Activated naive CD8-positive, alpha-beta T cell treated with anti-CD3 and anti-CD28 coated beads, Interleukin-2, amount 10 ng/mL, durations not matched to agents 7 days and 5 days (primary cell): ENCODE measurements around the gene CYP3A5. TPM values are rescaled to one million over a fixed set of nuclear protein-coding genes. Genes with fewer than 3 reads are reported as not detected.
"Not testable (repeated sequence)": the region's sequence is repeated elsewhere in the genome, so short reads cannot be mapped to it uniquely, and the experiment has no call there.

Experiments
- ATAC-seq: fragments of 150-1000 bp; cut with Tn5 transposase; one replicate; pipeline ENCODE4 v1.10.0; 2021; ENCODE audit warnings: low read depth, moderate library complexity
- POLR2A ChIA-PET: fragments of 350-600 bp; sonication (Branson Sonifier 250); formaldehyde crosslinking; loops from one replicate; lab custom pipeline; 2021; ENCODE audit warnings: antibody characterized with exemption; lab: Charles Lee
- DNase-seq: peaks from one replicate; pipeline ENCODE4 v3.0.0; 2021
- H3K27ac Mint-ChIP-seq: one replicate; pipeline ENCODE4 v1.8.0; 2022; ENCODE audit warnings: mild to moderate bottlenecking, mixed read lengths
- H3K27me3 Mint-ChIP-seq: one replicate; pipeline ENCODE4 v1.8.0; 2022; ENCODE audit warnings: mild to moderate bottlenecking, moderate library complexity, mixed read lengths
- H3K36me3 Mint-ChIP-seq: one replicate; pipeline ENCODE4 v1.8.0; 2021; ENCODE audit warnings: mild to moderate bottlenecking, mixed read lengths
- H3K4me1 Mint-ChIP-seq: one replicate; pipeline ENCODE4 v1.8.0; 2021; ENCODE audit warnings: mixed read lengths
- H3K4me3 Mint-ChIP-seq: one replicate; pipeline ENCODE4 v1.8.0; 2022; ENCODE audit warnings: mild to moderate bottlenecking, moderate library complexity, mixed read lengths
- H3K9me3 Mint-ChIP-seq: one replicate; pipeline ENCODE4 v1.8.0; 2021; ENCODE audit warnings: mixed read lengths
- total RNA-seq, 2 experiments: library from RNA; stranded (reverse); gene quantifications; one replicate each; pipeline ENCODE4 v1.2.3, GENCODE V29; 2021

CYP3A5 gene
- total RNA-seq, 2 experiments from 2014 or later = not detected

- no peaks in the 10 kb centered on the region for H3K27me3 Mint-ChIP-seq
- H3K36me3 Mint-ChIP-seq = no peaks in the 10 kb centered on the region
- POLR2A ChIA-PET = no interaction called here
- ATAC-seq (no peak), DNase-seq (no peak)
- H3K4me3 Mint-ChIP-seq = no peak overlapping the region
- H3K9me3 Mint-ChIP-seq = peaks cover 9% of the 10 kb centered on the region
- H3K4me1 Mint-ChIP-seq = no peaks in the 10 kb centered on the region
- H3K27ac Mint-ChIP-seq = no peak overlapping the region
Measured at GRCh38 chr7:99694201-99694911, 14.6 kb upstream of the CYP3A5 start.

DNA sequence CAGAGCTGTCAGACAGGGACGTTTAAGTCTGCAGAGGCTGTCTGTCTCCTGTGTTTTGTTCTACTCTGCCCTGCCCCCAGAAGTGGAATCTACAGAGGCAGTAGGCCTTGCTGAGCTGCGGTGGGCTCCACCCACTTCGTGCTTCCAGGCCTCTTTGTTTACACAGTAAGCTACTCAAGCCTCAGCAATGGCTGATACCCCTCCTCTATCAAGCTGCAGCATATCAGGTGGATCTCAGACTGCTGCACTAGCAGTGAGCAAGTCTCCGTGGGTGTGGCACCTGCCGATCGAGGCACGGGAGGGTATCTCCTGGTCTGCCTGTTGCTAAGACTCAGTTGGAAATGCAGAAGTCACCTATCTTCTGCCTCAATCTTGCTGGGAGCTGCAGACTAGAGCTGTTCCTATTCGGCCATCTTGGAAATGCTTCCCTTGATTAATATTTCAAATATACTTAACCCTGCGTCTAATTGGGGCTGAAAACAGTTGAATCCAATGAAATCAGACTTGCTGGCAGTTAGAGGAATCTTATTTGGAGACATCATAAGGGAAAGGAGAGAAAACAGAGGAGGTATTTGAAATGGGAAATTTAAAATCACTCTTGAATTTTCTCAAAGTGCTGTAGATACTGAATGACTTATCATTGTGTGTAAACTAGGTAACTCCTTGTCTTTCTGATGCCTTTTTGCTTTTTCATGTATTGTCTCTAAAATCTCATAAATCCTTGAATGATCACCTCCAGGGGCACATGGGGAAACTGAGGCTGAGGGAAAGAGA, 13.8 kb upstream of the CYP3A5 start:
- H3K4me1 Mint-ChIP-seq = no peaks in the 10 kb centered on the region
- H3K9me3 Mint-ChIP-seq = peaks cover 14% of the 10 kb centered on the region
- no peaks in the 10 kb centered on the region for H3K27me3 Mint-ChIP-seq
- POLR2A ChIA-PET = no interaction called here
- no peak overlapping the region for H3K27ac Mint-ChIP-seq
- no peak overlapping the region for H3K4me3 Mint-ChIP-seq
- ATAC-seq (no peak), DNase-seq (no peak)
- no peaks in the 10 kb centered on the region for H3K36me3 Mint-ChIP-seq

DNA sequence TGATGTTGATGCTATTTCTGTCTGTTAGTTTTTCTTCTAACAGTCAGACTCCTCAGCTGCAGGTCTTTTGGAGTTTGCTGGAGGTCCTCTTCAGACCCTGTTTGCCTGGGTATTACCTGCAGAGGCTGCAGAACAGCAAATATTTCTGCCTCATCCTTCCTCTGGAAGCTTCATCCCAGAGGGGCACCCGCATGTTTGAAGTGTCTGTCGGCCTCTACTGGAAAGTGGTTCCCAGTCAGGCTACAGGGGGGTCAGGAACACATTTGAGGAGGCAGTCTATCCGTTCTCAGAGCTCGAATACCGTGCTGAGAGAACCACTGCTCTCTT, 13.3 kb upstream of the CYP3A5 start:
- Mint-ChIP-seq H3K27me3 (peaks cover under 1% of the 10 kb centered on the region), H3K27ac (no peak overlapping the region), H3K9me3 (peaks cover 14% of the 10 kb centered on the region), H3K4me1 (no peaks in the 10 kb centered on the region), H3K36me3 (no peaks in the 10 kb centered on the region), H3K4me3 (no peak overlapping the region)
- POLR2A ChIA-PET = no interaction called here
- ATAC-seq (no peak), DNase-seq (no peak)

- H3K4me3 Mint-ChIP-seq, DNase-seq, H3K36me3 Mint-ChIP-seq, ATAC-seq, POLR2A ChIA-PET, H3K27me3 Mint-ChIP-seq, H3K27ac Mint-ChIP-seq, H3K4me1 Mint-ChIP-seq: not testable (repeated sequence)
- peaks cover 15% of the 10 kb centered on the region for H3K9me3 Mint-ChIP-seq
Measured at GRCh38 chr7:99692563-99692962, 12.8 kb upstream of the CYP3A5 start.

- H3K4me1 Mint-ChIP-seq, ATAC-seq, DNase-seq, H3K36me3 Mint-ChIP-seq, H3K27ac Mint-ChIP-seq, POLR2A ChIA-PET, H3K4me3 Mint-ChIP-seq, H3K27me3 Mint-ChIP-seq: not testable (repeated sequence)
- peaks cover 20% of the 10 kb centered on the region for H3K9me3 Mint-ChIP-seq
Measured at GRCh38 chr7:99691658-99692057, 11.9 kb upstream of the CYP3A5 start.

- H3K4me1 Mint-ChIP-seq, H3K27ac Mint-ChIP-seq, DNase-seq, POLR2A ChIA-PET, H3K36me3 Mint-ChIP-seq, H3K27me3 Mint-ChIP-seq, H3K4me3 Mint-ChIP-seq, ATAC-seq: not testable (repeated sequence)
- H3K9me3 Mint-ChIP-seq = peaks cover 20% of the 10 kb centered on the region
Measured at GRCh38 chr7:99690918-99691317, 11.1 kb upstream of the CYP3A5 start.

DNA sequence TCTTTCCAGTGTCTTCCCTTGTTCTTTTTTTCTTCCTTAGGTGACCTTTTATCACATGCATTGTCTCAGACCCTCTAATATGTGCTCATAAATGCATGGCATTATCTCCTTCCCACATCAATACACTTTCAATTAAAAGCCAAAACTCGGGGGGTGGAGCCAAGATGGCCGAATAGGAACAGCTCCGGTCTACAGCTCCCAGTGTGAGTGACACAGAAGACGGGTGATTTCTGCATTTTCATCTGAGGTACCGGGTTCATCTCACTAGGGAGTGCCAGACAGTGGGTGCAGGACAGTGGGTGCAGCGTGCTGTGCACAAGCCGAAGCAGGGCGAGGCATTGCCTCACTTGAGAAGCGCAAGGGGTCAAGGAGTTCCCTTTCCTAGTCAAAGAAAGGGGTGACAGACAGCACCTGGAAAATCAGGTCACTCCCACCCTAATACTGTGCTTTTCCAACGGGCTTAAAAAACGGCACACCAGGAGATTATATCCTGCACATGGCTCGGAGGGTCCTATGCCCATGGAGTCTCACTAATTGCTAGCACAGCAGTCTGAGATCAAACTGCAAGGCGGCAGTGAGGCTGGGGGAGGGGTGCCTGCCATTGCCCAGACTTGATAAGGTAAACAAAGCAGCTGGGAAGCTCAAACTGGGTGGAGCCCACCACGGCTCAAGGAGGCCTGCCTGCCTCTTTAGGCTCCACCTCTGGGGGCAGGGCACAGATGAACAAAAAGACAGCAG, 6.2 kb upstream of the CYP3A5 start:
- H3K4me3 Mint-ChIP-seq, DNase-seq, H3K27me3 Mint-ChIP-seq, H3K4me1 Mint-ChIP-seq, ATAC-seq, H3K27ac Mint-ChIP-seq, POLR2A ChIA-PET: not testable (repeated sequence)
- Mint-ChIP-seq H3K9me3 (peaks cover 11% of the 10 kb centered on the region), H3K36me3 (peaks cover 12% of the 10 kb centered on the region)

GRCh38 chr7:99685129-99685758, 5.4 kb upstream of the CYP3A5 start:
- no peak overlapping the region for H3K27ac Mint-ChIP-seq
- peaks cover 7% of the 10 kb centered on the region for H3K27me3 Mint-ChIP-seq
- no peak for DNase-seq
- H3K36me3 Mint-ChIP-seq = peaks cover 12% of the 10 kb centered on the region
- H3K4me3 Mint-ChIP-seq = no peak overlapping the region
- POLR2A ChIA-PET = no interaction called here
- ATAC-seq = no peak
- H3K4me1 Mint-ChIP-seq = no peaks in the 10 kb centered on the region
- H3K9me3 Mint-ChIP-seq = peaks cover 10% of the 10 kb centered on the region

DNA sequence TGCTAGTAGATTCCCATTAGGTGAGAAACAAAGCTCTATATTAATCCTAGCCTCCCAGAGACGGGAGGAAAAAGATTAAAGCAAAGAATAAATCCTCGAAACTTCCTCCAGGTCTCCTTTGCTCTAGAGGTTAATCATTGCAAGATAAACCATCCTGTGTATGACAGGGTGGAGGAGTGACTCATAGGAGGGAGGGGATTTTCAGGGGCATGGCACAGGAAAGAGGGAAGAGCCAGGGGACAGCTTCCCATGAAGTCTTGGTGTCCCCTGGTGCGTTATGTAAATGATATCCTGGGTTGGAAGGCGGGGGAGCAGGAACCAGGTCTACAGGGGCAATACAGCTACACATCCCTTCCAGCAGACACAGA, 780 bp downstream of the CYP3A5 start:
- no peaks in the 10 kb centered on the region for H3K9me3 Mint-ChIP-seq
- H3K4me1 Mint-ChIP-seq = peaks cover 8% of the 10 kb centered on the region
- POLR2A ChIA-PET = no interaction called here
- no peak for DNase-seq
- H3K4me3 Mint-ChIP-seq = no peak overlapping the region
- peaks cover 8% of the 10 kb centered on the region for H3K36me3 Mint-ChIP-seq
- no peaks in the 10 kb centered on the region for H3K27me3 Mint-ChIP-seq
- ATAC-seq = no peak
- no peak overlapping the region for H3K27ac Mint-ChIP-seq

DNA sequence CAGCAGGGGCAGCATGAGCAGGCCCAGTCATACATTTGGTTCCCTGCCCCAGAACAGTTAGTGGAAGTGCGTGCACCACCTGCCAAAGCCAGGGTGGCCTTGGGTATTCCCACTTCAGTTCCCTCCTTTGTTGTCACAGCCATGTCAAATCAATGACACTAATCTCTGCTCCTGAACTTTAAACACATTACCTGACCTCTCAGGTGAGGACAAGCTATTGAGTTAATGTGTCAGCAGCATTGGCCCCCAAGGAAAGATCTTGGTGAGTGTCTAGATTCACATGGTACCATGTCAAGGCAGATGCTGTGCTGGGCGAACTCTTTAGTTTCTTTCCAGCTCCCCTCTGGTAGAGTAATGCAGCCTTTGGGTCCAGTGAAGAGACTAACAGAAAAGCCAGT, 2.1 kb downstream of the CYP3A5 start:
- Mint-ChIP-seq H3K27ac (no peak overlapping the region), H3K9me3 (no peaks in the 10 kb centered on the region), H3K36me3 (peaks cover 4% of the 10 kb centered on the region), H3K4me1 (peaks cover 8% of the 10 kb centered on the region), H3K27me3 (no peaks in the 10 kb centered on the region), H3K4me3 (no peak overlapping the region)
- DNase-seq (no peak), ATAC-seq (no peak)
- POLR2A ChIA-PET = no interaction called here

- no peak for DNase-seq
- Mint-ChIP-seq H3K9me3 (no peaks in the 10 kb centered on the region), H3K36me3 (peaks cover 6% of the 10 kb centered on the region), H3K4me3 (no peak overlapping the region), H3K27me3 (no peaks in the 10 kb centered on the region), H3K27ac (no peak overlapping the region), H3K4me1 (peaks cover 8% of the 10 kb centered on the region)
- POLR2A ChIA-PET = no interaction called here
- no peak for ATAC-seq
Measured at GRCh38 chr7:99677013-99677647, 2.7 kb downstream of the CYP3A5 start.

- no peak for DNase-seq
- Mint-ChIP-seq H3K9me3 (no peaks in the 10 kb centered on the region), H3K4me3 (no peak overlapping the region), H3K27me3 (no peaks in the 10 kb centered on the region), H3K36me3 (peaks cover 9% of the 10 kb centered on the region), H3K4me1 (peaks cover 8% of the 10 kb centered on the region), H3K27ac (peak overlapping the region; percentile 43)
- no peak for ATAC-seq
- POLR2A ChIA-PET = no interaction called here
Measured at GRCh38 chr7:99674995-99675742, 4.6 kb downstream of the CYP3A5 start.
